GM23338 (cell line): ENCODE measurements around the gene RUNDC3A. TPM values are rescaled to one million over a fixed set of nuclear protein-coding genes. Genes with fewer than 3 reads are reported as not detected.

Experiments
- CREB1 ChIP-seq: fragments of 250-450 bp; sonication (Bioruptor Pico); IDR thresholded peaks from 2 replicates; pipeline ENCODE4 v1.5.0; 2020; ENCODE audit warnings: low read depth, mild to moderate bottlenecking, moderate library complexity
- CTCF ChIP-seq, 2 experiments: fragments of 200-600 bp in 1 of 2; sonication (generic) in 1 of 2; conservative IDR thresholded peaks; 2 replicates each; pipeline versions ENCODE4 v1.5.1 to v1.6.1; 2016 to 2017; ENCODE audit warnings: antibody characterized with exemption in 2 of 2, low read depth in 2 of 2, mild to moderate bottlenecking in 2 of 2, moderate library complexity in 1 of 2
- JUNB ChIP-seq: IDR thresholded peaks from one replicate; pipeline ENCODE4 v1.6.1; 2016; ENCODE audit warnings: antibody characterized with exemption; ENCODE audit not compliant: unreplicated experiment
- NANOG ChIP-seq: IDR thresholded peaks from 2 replicates; pipeline ENCODE4 v1.6.1; 2016; ENCODE audit warnings: antibody characterized with exemption, borderline replicate concordance
- POLR2AphosphoS5 ChIP-seq: IDR thresholded peaks from 2 replicates; pipeline ENCODE4 v1.6.1; 2016; ENCODE audit warnings: antibody characterized with exemption, low read depth
- STAT1 ChIP-seq: IDR thresholded peaks from one replicate; pipeline ENCODE4 v1.6.1; 2016; ENCODE audit warnings: antibody characterized with exemption; ENCODE audit not compliant: unreplicated experiment
- ZNF114 ChIP-seq: fragments of 250-450 bp; sonication (Bioruptor Pico); IDR thresholded peaks from 2 replicates; pipeline ENCODE4 v1.5.0; 2020; ENCODE audit warnings: mild to moderate bottlenecking, moderate library complexity
- ZNF331 ChIP-seq: fragments of 250-450 bp; sonication (Bioruptor Pico); IDR thresholded peaks from 2 replicates; pipeline ENCODE4 v1.5.0; 2020; ENCODE audit warnings: low read depth, mild to moderate bottlenecking, moderate library complexity
- ZNF462 ChIP-seq: fragments of 250-450 bp; sonication (Bioruptor Pico); IDR thresholded peaks from 2 replicates; pipeline ENCODE4 v1.5.0; 2020; ENCODE audit warnings: mild to moderate bottlenecking, moderate library complexity
- polyA plus RNA-seq: library from polyadenylated mRNA; unstranded; fragments of >200 nt; fragmentation: Nextera tagmentation; extraction: Ambion mirVana; gene quantifications from 2 replicates; pipeline ENCODE4 v1.2.1, GENCODE V29; 2016
- total RNA-seq: library from RNA; depleted of rRNA; stranded (reverse); fragments of >200 nt; shearing (Covaris generic); gene quantifications from 2 replicates; pipeline ENCODE4 v1.2.3, GENCODE V29; 2014

RUNDC3A gene
- total and polyA plus RNA-seq, 2 experiments from 2014 or later = 3.7 to 5.5 TPM

GRCh38 chr17:44348234-44348987 lies 40.0 kb downstream of the RUNDC3A start (continued):
- TF ChIP-seq ZNF462 (CRISPR knock-in tag) = no peak
- TF ChIP-seq STAT1 = no peak
- no peak for TF ChIP-seq CTCF (conservative IDR thresholded peaks at IDR 0.05; ENCODE audit: low read depth in 2 of 2)
- TF ChIP-seq JUNB = no peak
- TF ChIP-seq ZNF114 (CRISPR knock-in tag) = no peak
- TF ChIP-seq NANOG = no peak
- no peak for TF ChIP-seq POLR2AphosphoS5
- no peak for TF ChIP-seq ZNF331 (CRISPR knock-in tag)
- TF ChIP-seq CREB1 (CRISPR knock-in tag) = no peak
